MCF 10A (cell line): Measurements from ENCODE around the gene RNF208. TPM values are rescaled to one million over a fixed set of nuclear protein-coding genes. Genes with fewer than 3 reads are reported as not detected.

Experiments
- BruUV-seq: library from RNA; stranded (reverse); fragments of 400-500 nt; replicated peaks from 2 replicates; lab custom pipeline; 2021; lab: Mats Ljungman, UMichigan
- CTCF ChIA-PET: fragments of 300-600 bp; sonication (Branson Sonifier 250); formaldehyde crosslinking; extraction: SDS; loops from one replicate; lab custom pipeline; 2021; ENCODE audit warnings: antibody characterized with exemption, inconsistent platforms; lab: Yijun Ruan, JAX
- POLR2A ChIA-PET: fragments of 300-600, 350-650 bp; sonication (Branson Sonifier 250); formaldehyde crosslinking; extraction: SDS; loops from one replicate; lab custom pipeline; 2020; ENCODE audit warnings: antibody characterized with exemption, inconsistent platforms; lab: Yijun Ruan, JAX
- DNase-seq: peaks from one replicate; pipeline ENCODE4 v3.0.0-alpha.2; 2018; ENCODE audit not compliant: unreplicated experiment
- H3K27ac Mint-ChIP-seq: one replicate; pipeline ENCODE4 v1.8.0; 2022; ENCODE audit warnings: mild to moderate bottlenecking, low read depth, mixed read lengths; ENCODE audit not compliant: unreplicated experiment
- H3K27me3 Mint-ChIP-seq: one replicate; pipeline ENCODE4 v1.8.0; 2022; ENCODE audit warnings: mixed read lengths; ENCODE audit not compliant: insufficient read depth, unreplicated experiment
- H3K36me3 Mint-ChIP-seq: one replicate; pipeline ENCODE4 v1.8.0; 2022; ENCODE audit warnings: mild to moderate bottlenecking, moderate library complexity, mixed read lengths; ENCODE audit not compliant: insufficient read depth, unreplicated experiment
- H3K4me1 Mint-ChIP-seq: one replicate; pipeline ENCODE4 v1.8.0; 2022; ENCODE audit warnings: mixed read lengths; ENCODE audit not compliant: insufficient read depth, unreplicated experiment
- H3K4me3 Mint-ChIP-seq: one replicate; pipeline ENCODE4 v1.8.0; 2022; ENCODE audit warnings: mild to moderate bottlenecking, moderate library complexity, mixed read lengths; ENCODE audit not compliant: unreplicated experiment
- H3K9me3 Mint-ChIP-seq: one replicate; pipeline ENCODE4 v1.8.0; 2022; ENCODE audit warnings: mixed read lengths; ENCODE audit not compliant: unreplicated experiment
- intact Hi-C: fragments of 100-400 bp; cut with micrococcal nuclease; formaldehyde crosslinking; loops from 2 replicates; pipeline ENCODE4 v1.14.1; 2022
- total RNA-seq: library from RNA; stranded (reverse); gene quantifications from 2 replicates; pipeline ENCODE4 v1.2.3, GENCODE V29; 2022
- TF ChIP-seq, protein P1 (sequence below): fragments of 200-600 bp; IDR thresholded peaks from one replicate; pipeline ENCODE4 v1.8.0; 2022; ENCODE audit warnings: antibody characterized with exemption, mild to moderate bottlenecking; ENCODE audit not compliant: unreplicated experiment

Gene RNF208
- total RNA-seq, 1 experiment from 2014 or later: 2.5 TPM

DNA sequence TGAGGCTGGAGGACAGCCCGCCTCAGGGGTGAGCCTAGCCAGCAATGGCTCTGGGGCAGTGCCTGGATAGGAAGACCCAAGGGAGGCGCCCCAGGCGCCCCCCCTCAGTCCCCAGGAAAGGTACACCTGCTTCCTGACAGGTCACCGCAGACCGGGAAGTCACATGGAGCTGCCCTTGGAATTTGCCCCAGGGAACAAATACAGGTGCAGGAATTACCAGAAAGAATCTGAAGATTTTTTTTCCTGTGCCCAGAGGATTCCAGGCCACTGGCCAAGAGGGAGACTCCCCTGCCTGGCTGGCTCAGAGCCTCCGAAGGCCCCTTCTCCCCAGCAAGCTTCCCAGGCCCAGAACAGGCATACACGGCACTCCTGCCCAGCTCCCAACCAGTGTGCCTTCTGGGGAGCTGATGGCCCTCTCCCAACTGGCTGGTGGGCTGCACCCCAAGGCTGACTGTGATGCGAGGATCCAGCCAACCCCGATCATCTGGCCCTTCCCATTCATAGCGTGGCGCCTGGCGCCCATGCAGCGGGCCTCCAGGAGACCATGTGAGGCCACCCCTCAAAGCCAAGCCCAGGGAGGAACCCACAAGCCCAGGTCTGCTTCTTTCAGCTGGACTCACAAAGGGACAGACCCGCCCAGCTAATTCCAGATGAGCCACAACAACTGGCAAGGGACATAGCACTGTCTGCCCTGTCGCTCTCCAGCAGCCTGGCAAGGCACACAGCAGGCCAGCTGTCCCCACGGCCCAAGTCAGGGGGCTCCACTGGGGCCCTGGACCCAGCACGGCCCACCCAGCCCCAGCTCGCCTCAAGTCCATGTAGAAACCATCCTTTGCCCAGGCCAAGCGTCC is 23.8 kb downstream of the RNF208 start:
- no peaks in the 10 kb centered on the region for H3K9me3 Mint-ChIP-seq
- TF ChIP-seq, protein P1, sequence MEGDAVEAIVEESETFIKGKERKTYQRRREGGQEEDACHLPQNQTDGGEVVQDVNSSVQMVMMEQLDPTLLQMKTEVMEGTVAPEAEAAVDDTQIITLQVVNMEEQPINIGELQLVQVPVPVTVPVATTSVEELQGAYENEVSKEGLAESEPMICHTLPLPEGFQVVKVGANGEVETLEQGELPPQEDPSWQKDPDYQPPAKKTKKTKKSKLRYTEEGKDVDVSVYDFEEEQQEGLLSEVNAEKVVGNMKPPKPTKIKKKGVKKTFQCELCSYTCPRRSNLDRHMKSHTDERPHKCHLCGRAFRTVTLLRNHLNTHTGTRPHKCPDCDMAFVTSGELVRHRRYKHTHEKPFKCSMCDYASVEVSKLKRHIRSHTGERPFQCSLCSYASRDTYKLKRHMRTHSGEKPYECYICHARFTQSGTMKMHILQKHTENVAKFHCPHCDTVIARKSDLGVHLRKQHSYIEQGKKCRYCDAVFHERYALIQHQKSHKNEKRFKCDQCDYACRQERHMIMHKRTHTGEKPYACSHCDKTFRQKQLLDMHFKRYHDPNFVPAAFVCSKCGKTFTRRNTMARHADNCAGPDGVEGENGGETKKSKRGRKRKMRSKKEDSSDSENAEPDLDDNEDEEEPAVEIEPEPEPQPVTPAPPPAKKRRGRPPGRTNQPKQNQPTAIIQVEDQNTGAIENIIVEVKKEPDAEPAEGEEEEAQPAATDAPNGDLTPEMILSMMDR: no peak
- POLR2A ChIA-PET: interaction anchor here (0.6 to 3.6 kb wide), 6 partner anchors 10 to 425 kb away, joined by 3 to 43 read pairs (median 10); partner anchors contain the start of genes ANAPC2, CYSRT1, RNF224 and SSNA1
- H3K4me1 Mint-ChIP-seq: peaks cover 18% of the 10 kb centered on the region
- no TSS peak for BruUV-seq
- peak; percentile 53 for DNase-seq
- CTCF ChIA-PET: interaction anchor here (0.5 to 1.3 kb wide), 6 partner anchors 25 to 138 kb away, joined by 3 to 7 read pairs (median 3); no protein-coding TSS in a partner anchor
- H3K27me3 Mint-ChIP-seq: no peaks in the 10 kb centered on the region
- H3K36me3 Mint-ChIP-seq: peaks cover 8% of the 10 kb centered on the region
- H3K4me3 Mint-ChIP-seq: peak overlapping the region; percentile 76
- no peak overlapping the region for H3K27ac Mint-ChIP-seq
- intact Hi-C loops: no loop called here

DNA sequence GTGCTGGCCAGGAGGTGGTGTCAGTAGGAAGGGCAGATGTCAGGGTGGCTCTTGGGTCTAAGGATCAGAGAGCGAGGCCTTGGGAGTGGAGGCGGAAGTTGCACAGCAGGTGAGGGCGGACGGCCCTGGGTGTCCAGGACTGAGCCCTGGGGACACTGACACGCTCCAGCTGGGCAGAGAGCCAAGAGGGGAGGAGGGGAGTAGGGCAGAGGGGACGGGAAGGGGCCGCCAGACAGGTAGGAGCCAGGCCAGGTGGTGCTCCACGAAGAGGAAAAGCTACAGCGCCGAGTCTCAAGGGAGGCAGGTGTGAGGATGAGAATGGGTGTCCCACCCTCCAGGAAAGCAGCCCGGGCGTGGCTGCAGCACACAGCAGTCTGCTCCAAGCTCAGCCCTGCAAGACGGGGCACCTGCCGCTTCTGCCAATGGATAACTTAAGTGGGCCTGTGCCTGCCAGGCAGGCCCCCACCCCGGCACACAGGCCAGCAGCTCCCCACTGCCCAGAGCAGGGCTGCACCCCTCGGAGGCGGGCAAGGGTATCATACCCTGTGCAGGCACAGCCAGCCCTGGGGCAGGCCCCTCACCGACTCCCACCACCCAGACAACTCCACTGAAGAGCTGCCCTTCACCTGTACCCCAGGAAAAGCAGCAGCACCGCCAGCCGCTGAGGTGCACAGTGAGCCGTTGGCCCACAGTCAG is 26.4 kb downstream of the RNF208 start:
- TF ChIP-seq, protein P1: no peak
- peak overlapping the region; percentile 36 for H3K4me3 Mint-ChIP-seq
- no peak overlapping the region for H3K27ac Mint-ChIP-seq
- no TSS peak for BruUV-seq
- H3K27me3 Mint-ChIP-seq: no peaks in the 10 kb centered on the region
- intact Hi-C loops: no loop called here
- DNase-seq: no peak
- peaks cover 10% of the 10 kb centered on the region for H3K36me3 Mint-ChIP-seq
- H3K9me3 Mint-ChIP-seq: no peaks in the 10 kb centered on the region
- ChIA-PET POLR2A (interaction anchor here (0.5 to 2.1 kb wide), 7 partner anchors 9 to 149 kb away, joined by 3 to 13 read pairs (median 3); partner anchors contain the start of genes NDOR1, TMEM203 and TUBB4B), CTCF (interaction anchor here (0.6 to 1.1 kb wide), 5 partner anchors 23 to 1073 kb away, joined by 3 to 5 read pairs (median 3); partner anchors contain the start of gene RNF224)
- peaks cover 18% of the 10 kb centered on the region for H3K4me1 Mint-ChIP-seq

DNA sequence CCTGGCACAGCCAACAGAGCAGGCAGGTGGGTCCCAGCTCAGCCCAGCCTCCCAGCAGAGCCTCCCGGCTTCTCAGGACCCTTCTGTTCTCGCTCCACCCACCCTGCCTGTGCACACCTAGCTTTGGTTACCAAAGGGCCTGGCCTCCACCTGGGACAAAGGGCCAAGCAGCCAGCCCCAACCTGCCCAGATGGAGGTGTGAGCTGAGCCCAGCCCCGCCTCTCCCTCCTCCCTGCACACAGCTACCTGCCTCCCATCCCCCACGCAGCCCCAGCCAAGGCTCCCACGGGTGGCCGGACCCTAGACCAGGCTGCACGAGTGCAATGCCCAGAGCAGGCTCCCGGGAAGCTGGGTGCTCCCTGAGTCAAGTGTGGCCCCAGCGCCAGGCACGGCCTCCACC is 27.1 kb downstream of the RNF208 start:
- DNase-seq: peak; percentile 54
- Mint-ChIP-seq H3K27me3 (no peaks in the 10 kb centered on the region), H3K4me3 (peak overlapping the region; percentile 36), H3K9me3 (no peaks in the 10 kb centered on the region), H3K4me1 (peaks cover 18% of the 10 kb centered on the region), H3K36me3 (peaks cover 12% of the 10 kb centered on the region), H3K27ac (no peak overlapping the region)
- intact Hi-C loops: no loop called here
- ChIA-PET POLR2A (interaction anchor here (0.5 to 2.1 kb wide), 10 partner anchors 10 to 150 kb away, joined by 3 to 13 read pairs (median 3); partner anchors contain the start of genes NDOR1, RNF224, TMEM203 and TUBB4B), CTCF (interaction anchor here (0.6 to 1.1 kb wide), 4 partner anchors 24 to 386 kb away, joined by 3 to 6 read pairs (median 4); partner anchors contain the start of gene RNF224)
- no TSS peak for BruUV-seq
- TF ChIP-seq, protein P1: no peak
